BE2C (cell line): ENCODE measurements around the gene SASH3.

Source experiments
- DNase-seq: peaks from one replicate; pipeline ENCODE4 v3.0.0-alpha.2; 2020
- H3K27me3 ChIP-seq: fragments of 250-450 bp; sonication (Bioruptor Pico); 2 replicates; pipeline ENCODE4 v1.5.1; 2020; ENCODE audit warnings: mild to moderate bottlenecking
- H3K36me3 ChIP-seq: fragments of 250-450 bp; sonication (Bioruptor Pico); 2 replicates; pipeline ENCODE4 v1.5.1; 2020; ENCODE audit warnings: mild to moderate bottlenecking
- H3K4me1 ChIP-seq: fragments of 250-450 bp; sonication (Bioruptor Pico); 2 replicates; pipeline ENCODE4 v1.5.1; 2020
- H3K4me3 ChIP-seq: 2 replicates; pipeline ENCODE4 v1.5.1; 2011; ENCODE audit warnings: low read depth, low read length
- H3K9me3 ChIP-seq: fragments of 250-450 bp; sonication (Bioruptor Pico); 2 replicates; pipeline ENCODE4 v1.5.1; 2020
- CTCF ChIP-seq: IDR thresholded peaks from 2 replicates; pipeline ENCODE4 v1.5.1; 2012; ENCODE audit warnings: mild to moderate bottlenecking, low read depth, low read length

The SASH3 gene

GRCh38 chrX:129795584-129795983, 15.8 kb downstream of the SASH3 start:
- Histone ChIP-seq H3K4me1 (no peaks in the 10 kb centered on the region), H3K36me3 (no peaks in the 10 kb centered on the region)

GRCh38 chrX:129797251-129797906, 17.6 kb downstream of the SASH3 start:
- H3K36me3 ChIP-seq, result no peaks in the 10 kb centered on the region
- H3K4me1 ChIP-seq, result no peaks in the 10 kb centered on the region
- H3K27me3 ChIP-seq, result no peaks in the 10 kb centered on the region
- H3K9me3 ChIP-seq, result no peaks in the 10 kb centered on the region
- DNase-seq, result no peak
- H3K4me3 ChIP-seq, result no peak overlapping the region
- no peak for TF ChIP-seq CTCF

More at GRCh38 chrX:129795584-129795983, 15.8 kb downstream of the SASH3 start:
- no peak for DNase-seq
- Histone ChIP-seq H3K9me3 (no peaks in the 10 kb centered on the region), H3K27me3 (no peaks in the 10 kb centered on the region), H3K4me3 (no peak overlapping the region)
- TF ChIP-seq CTCF, result no peak

DNA sequence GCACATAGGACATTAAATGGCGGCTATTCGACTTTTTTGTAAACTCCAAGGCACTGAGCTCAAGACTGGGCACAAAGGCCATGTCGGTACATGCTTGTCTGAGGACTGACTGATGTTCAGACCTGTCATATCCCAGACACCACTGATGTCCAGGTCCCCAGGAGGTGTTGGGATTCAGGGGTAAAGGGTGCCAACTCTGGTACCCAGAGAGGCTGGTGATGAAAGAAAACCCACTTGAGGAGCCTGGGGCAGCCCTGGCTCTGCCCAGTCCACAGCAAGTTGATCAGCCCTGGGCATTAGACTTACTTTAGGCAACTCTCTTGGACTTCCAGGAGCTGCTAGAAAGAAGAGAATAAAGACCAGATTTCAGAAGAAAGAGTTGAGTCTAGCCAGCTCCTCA, 18.7 kb downstream of the SASH3 start:
- Histone ChIP-seq H3K27me3 (no peaks in the 10 kb centered on the region), H3K4me3 (no peak overlapping the region), H3K9me3 (no peaks in the 10 kb centered on the region), H3K4me1 (no peaks in the 10 kb centered on the region), H3K36me3 (no peaks in the 10 kb centered on the region)
- TF ChIP-seq CTCF, result no peak
- DNase-seq, result no peak

- no peaks in the 10 kb centered on the region for H3K9me3 ChIP-seq
- H3K27me3 ChIP-seq, result no peaks in the 10 kb centered on the region
- no peak for TF ChIP-seq CTCF
- H3K4me1 ChIP-seq, result no peaks in the 10 kb centered on the region
- H3K4me3 ChIP-seq, result no peak overlapping the region
- H3K36me3 ChIP-seq, result no peaks in the 10 kb centered on the region
- DNase-seq, result no peak
Observed at GRCh38 chrX:129798888-129799287, 19.1 kb downstream of the SASH3 start.

- H3K27me3 ChIP-seq, result no peaks in the 10 kb centered on the region
- no peaks in the 10 kb centered on the region for H3K4me1 ChIP-seq
- H3K4me3 ChIP-seq, result no peak overlapping the region
- TF ChIP-seq CTCF, result no peak
- H3K36me3 ChIP-seq, result no peaks in the 10 kb centered on the region
- no peaks in the 10 kb centered on the region for H3K9me3 ChIP-seq
- no peak for DNase-seq
Observed at GRCh38 chrX:129800186-129800585, 20.4 kb downstream of the SASH3 start.

DNA sequence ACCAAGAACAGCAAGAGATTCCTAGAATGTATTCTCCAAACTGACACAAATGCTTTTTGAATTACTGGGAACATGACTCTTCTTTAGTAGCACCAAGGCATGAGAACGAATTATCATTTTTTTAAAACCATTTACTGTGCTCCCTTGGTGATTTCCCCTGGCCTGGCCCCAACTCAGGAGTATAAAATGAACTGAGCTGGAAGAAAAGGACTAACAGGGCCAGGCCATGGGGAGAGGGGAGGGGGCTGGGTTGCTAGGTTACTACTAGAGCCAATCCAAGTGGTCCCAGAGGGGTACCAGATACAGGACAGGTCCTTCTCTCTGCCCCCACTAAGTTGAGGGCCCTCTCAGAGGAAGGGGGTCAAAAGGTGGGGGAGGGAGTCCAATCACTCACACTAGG, 23.1 kb downstream of the SASH3 start:
- Histone ChIP-seq H3K9me3 (no peaks in the 10 kb centered on the region), H3K27me3 (no peaks in the 10 kb centered on the region), H3K4me3 (no peak overlapping the region), H3K36me3 (no peaks in the 10 kb centered on the region), H3K4me1 (no peaks in the 10 kb centered on the region)
- TF ChIP-seq CTCF, result no peak
- no peak for DNase-seq
